AG09309 (cell line): Measurements from ENCODE around the gene RBPJL.

Experiments
- DNase-seq: peaks from one replicate; pipeline ENCODE4 v3.0.0-alpha.2; 2010; ENCODE audit warnings: low read depth
- H3K4me3 ChIP-seq: 2 replicates; pipeline ENCODE4 v1.5.1; 2011; ENCODE audit warnings: mild to moderate bottlenecking, low read depth, low read length, moderate library complexity; ENCODE audit not compliant: control insufficient read depth
- TF ChIP-seq, protein P1 (sequence below): IDR thresholded peaks from 2 replicates; pipeline ENCODE4 v1.5.1; 2011; ENCODE audit warnings: mild to moderate bottlenecking, low read depth, low read length, inconsistent platforms; ENCODE audit not compliant: insufficient read depth, control insufficient read depth; ENCODE audit errors: missing control alignments

RBPJL gene

DNA sequence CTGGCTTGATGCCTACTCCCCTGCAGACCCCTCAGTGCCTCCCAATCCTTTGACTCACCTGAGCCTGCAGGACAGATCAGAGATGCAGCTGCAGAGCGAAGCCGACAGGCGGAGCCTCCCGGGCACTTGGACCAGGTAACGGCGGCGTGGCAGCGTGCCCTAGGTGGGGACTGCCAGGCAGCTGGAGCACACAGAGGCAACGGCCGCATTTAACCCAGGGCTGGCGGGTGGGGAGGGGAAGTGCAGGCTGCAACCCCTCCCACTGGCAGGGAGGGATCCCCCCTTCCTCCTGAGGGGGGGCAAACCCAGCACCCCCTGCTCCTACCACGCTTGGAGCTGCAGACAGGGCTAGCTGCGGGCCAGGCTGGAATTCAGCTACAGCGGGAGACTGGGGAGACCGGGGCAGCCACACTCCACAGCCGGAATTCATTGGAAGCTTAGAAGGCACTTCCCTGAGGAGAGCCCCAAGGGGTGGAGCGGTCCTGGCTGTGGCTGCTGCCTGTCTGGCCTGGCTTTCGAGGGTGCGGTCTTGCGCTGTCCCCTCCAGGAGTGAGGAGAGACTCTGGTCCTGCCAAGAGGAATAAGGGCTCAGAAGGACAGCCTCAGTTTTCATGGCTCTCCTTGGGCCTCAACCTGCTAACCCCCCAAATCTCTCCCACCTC, 1.6 kb downstream of the RBPJL start, which contains the start of gene MATN4:
MATN4 (minus strand) TSS at position 183 of the 662 bp plus-strand sequence. CDS start 2,717 bp downstream, outside the sequence.
- no peak for DNase-seq
- H3K4me3 ChIP-seq: no peak within 1 kb of the TSS
- TF ChIP-seq, protein P1, sequence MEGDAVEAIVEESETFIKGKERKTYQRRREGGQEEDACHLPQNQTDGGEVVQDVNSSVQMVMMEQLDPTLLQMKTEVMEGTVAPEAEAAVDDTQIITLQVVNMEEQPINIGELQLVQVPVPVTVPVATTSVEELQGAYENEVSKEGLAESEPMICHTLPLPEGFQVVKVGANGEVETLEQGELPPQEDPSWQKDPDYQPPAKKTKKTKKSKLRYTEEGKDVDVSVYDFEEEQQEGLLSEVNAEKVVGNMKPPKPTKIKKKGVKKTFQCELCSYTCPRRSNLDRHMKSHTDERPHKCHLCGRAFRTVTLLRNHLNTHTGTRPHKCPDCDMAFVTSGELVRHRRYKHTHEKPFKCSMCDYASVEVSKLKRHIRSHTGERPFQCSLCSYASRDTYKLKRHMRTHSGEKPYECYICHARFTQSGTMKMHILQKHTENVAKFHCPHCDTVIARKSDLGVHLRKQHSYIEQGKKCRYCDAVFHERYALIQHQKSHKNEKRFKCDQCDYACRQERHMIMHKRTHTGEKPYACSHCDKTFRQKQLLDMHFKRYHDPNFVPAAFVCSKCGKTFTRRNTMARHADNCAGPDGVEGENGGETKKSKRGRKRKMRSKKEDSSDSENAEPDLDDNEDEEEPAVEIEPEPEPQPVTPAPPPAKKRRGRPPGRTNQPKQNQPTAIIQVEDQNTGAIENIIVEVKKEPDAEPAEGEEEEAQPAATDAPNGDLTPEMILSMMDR: no peak

DNA sequence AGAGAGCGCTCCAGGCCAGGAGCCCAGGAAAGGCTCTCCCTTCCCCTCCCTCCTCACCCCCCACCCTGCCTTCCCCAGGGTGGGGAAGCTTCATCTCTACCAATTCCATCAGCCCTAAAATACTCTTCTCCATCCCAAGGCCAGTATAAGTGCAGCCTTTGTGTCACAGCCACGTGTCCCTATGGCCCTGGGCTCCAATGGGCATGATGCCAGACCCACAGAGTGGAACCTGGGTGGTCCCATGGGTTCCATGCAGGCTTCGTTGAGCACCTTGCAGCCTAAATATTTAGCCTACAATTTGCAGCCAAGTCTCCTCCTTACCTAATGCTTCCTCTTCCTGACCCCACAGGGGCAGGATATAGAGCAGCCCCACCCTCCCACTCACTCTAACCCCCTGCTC, 2.4 kb downstream of the RBPJL start:
- no peak for DNase-seq
- TF ChIP-seq, protein P1: no peak
- H3K4me3 ChIP-seq: no peak overlapping the region

DNA sequence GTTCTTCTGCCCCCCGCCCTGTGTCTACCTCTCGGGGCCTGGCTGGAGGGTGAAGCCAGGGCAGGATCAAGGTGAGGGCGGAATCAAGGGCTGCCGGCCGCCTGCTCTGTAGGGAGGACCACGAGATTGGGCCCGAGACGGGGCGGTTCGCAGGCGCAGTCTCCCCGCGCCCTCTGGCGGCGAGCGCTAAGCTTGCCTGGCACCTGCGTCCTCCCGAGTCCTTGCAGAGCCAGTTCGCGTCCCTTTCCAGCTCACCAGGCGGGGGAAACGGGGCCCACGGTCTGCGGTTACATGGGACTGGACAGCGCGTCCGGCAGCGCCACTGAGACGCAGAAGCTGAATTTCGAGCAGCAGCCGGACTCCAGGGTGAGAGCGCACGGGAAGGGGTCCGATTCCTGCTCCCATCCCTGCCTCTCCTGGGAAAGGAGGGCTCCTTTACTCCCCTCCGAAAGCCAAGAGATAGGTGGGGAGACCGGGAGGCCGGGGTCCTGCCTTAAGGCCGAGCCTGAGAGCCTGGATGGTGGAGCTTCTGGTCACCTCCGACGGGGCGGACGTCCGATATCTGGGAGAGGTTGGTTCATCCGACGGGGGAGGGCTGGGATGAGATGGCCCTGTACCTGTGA, 5.1 kb downstream of the RBPJL start:
- TF ChIP-seq, protein P1: peak; percentile 93
- H3K4me3 ChIP-seq: no peak overlapping the region
- no peak for DNase-seq

DNA sequence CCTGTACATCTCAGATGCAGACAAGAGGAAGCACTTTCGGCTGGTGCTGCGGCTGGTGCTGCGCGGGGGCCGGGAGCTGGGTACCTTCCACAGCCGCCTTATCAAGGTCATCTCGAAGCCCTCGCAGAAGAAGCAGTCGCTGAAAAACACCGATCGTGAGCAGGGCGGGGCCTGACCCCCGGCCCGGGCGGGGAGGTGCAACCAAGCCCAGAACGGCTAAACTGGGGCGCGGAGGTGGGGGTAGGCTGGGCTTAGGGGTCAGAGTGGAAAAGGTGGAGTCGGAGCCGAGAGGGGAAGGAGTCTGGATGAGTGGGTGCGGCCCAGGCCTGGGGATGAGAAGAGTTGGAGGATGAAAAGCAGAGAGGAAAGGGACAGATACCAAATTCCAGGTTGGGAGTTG, 5.6 kb downstream of the RBPJL start:
- no peak overlapping the region for H3K4me3 ChIP-seq
- DNase-seq: no peak
- TF ChIP-seq, protein P1: no peak

DNA sequence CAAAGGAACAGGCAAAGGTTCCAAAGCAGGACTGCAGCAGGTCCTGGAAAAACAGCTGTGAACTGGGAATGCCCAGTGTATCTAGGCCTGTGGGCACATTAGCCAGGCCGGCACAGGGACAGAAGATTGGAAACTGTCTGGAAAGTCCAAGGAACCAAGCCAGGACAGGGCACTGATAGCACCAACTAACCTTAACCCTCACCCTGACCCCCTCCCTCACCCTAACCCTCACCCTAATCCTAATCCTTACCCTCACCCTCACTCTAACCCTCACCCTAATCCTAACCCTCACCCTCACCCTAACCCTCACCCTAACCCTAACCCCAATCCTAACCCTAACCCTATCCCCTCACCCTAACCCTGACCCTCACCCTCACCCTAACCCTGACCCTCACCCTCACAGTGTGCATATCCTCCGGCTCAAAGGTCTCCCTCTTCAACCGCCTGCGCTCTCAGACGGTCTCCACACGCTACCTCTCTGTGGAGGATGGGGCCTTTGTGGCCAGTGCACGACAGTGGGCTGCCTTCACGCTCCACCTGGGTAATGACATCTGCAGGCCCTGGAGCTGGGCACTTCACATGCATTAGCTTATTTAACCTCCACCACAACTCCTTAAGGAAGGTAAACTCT, 6.5 kb downstream of the RBPJL start:
- DNase-seq: no peak
- H3K4me3 ChIP-seq: no peak overlapping the region
- TF ChIP-seq, protein P1: no peak

DNA sequence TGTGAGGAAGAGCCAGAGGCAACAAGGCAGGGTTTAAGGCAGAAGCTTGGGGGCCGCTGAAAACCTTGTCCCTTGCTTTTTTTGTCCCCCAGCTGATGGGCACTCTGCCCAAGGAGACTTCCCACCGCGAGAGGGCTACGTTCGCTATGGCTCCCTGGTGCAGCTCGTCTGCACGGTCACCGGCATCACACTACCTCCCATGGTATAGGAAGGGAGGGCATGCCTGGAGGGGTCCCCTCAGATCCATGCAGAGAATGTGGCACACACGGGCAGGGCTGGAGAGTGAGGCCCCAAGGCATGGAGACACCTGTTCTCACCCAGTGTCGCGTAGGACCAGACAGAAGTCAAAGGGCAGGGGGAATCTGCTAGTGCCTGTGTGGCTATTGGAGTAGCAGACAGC, 7.3 kb downstream of the RBPJL start:
- TF ChIP-seq, protein P1: no peak
- H3K4me3 ChIP-seq: no peak overlapping the region

More for the DNA sequence above, 7.3 kb downstream of the RBPJL start:
- DNase-seq: no peak
